Activated CD4-positive, alpha-beta T cell treated with anti-CD3 and anti-CD28 coated beads for 24 hours (primary cell): ENCODE results near the gene NUDT14.

Experiments
- DNase-seq, 2 donors: peaks; one replicate each; pipeline ENCODE4 v3.0.0-alpha.2; 2020; ENCODE audit warnings: low read depth in 2 of 2

The NUDT14 gene

GRCh38 chr14:105176513-105176912 lies 4.6 kb downstream of the NUDT14 start:
- no peak for DNase-seq

- no peak for DNase-seq
Measured at GRCh38 chr14:105173901-105174894, 6.9 kb downstream of the NUDT14 start.

- DNase-seq = no peak
Measured at GRCh38 chr14:105173145-105173544, 8.0 kb downstream of the NUDT14 start.

DNA sequence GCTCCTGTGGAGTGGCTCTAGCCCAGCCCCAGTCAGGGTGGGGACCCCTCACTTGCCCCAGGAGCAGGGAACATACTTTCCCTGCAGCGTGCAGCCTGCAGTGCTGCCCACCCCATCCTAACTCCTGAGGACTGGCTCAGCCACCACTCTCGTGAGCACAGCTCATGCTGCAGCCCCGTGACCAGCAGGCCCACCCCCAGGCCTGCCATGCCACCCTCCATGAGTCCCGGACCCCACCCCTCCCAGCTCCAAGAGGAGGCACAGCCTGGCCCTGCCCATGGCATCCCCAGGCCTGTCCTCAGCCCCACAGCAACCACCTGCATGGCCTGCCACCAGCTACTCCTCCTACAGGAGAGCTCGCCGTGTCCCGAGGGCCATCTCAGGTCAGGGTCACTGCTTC lies 8.6 kb downstream of the NUDT14 start:
- DNase-seq = no peak

DNA sequence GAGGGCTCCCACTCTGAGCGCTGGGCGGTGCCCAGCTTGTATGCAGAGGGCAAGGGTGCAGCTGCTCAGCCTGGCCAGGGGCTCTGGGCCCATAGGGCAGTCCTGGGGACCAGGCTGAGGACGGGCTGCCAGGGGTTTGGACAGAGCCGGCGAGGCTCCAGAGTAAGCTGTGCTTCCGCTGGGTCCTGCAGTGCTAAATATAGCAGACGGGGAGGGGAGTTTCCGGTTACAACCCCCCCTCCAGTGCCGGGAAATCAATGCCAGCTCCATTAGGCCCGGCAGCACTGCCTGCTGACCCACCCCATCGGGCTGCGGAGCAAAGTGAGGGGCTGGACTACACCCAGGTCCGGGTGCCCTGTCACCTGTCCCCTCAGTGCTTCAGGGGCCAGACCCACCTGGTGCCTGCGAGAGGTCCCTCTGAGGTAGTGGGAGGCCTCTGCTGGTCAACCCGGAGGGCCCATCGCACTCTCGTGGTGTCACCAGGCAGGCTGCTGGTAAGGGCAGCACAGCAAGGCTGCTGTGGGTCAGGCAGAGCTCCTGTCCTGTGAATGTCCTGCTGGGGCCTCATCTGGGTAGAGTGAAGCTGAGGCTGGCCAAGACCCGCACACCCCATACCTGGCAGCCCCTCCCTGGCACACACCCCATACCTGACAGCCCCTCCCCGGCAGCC lies 10.0 kb downstream of the NUDT14 start:
- no peak for DNase-seq

DNA sequence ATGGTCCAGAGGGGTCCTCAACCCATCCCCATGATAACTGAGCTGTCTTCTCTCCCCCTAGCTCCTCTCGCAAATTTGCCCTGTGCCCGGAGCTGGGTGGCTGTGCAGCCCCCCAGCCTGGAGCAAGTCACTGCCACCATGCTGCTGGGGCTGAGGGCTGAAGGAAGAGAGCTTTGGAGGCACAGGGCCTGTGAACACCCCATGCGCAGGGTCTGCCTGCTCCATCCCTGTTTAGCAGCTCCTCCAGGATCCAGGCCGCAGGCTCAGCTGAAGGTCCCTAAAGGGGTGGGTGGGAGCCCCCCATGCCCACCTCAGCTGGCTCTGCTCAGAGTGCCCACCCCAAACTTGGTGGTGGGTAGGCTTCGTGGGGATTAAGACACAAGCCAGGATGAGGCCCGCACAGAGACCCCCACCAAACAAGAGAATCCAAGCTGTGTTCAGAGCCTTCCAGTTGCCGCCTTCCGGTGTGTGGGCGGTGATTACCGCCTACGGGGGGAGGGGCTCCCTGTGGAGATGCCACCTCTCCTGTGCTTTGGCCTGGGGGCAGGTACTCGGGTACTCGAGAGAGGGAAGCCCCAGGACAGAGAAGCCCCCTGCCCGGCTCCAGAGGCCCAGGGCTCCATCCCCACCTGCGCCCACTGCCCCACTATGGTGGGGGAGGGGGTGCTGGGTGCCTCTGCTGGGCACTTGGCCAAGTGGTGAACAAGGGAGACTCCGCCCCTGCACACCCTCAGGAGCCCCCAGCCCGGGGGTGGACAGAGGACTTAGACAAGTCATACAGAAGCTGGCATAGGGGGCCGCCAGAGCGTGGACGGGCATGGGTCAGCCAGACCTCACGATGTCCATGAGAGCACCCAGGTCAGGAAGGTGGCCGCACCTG lies 11.1 kb downstream of the NUDT14 start:
- no peak for DNase-seq

GRCh38 chr14:105168979-105169507 lies 12.1 kb downstream of the NUDT14 start:
- peak in 1 of 2 donors; percentile 19 for DNase-seq

- DNase-seq = peak; percentile 23 to 46
Measured at GRCh38 chr14:105168496-105168978, 12.6 kb downstream of the NUDT14 start, which contains the start of gene JAG2. Gene JAG2, minus strand, starts transcription at chr14:105168776. Its CDS starts 356 bp downstream, at chr14:105168420.

- no peak for DNase-seq
Measured at GRCh38 chr14:105168093-105168420, 13.1 kb downstream of the NUDT14 start.

GRCh38 chr14:105167303-105168092 lies 13.6 kb downstream of the NUDT14 start:
- no peak for DNase-seq

- no peak for DNase-seq
Measured at GRCh38 chr14:105166571-105167302, 14.4 kb downstream of the NUDT14 start.

GRCh38 chr14:105165761-105166485 lies 15.2 kb downstream of the NUDT14 start:
- no peak for DNase-seq

DNA sequence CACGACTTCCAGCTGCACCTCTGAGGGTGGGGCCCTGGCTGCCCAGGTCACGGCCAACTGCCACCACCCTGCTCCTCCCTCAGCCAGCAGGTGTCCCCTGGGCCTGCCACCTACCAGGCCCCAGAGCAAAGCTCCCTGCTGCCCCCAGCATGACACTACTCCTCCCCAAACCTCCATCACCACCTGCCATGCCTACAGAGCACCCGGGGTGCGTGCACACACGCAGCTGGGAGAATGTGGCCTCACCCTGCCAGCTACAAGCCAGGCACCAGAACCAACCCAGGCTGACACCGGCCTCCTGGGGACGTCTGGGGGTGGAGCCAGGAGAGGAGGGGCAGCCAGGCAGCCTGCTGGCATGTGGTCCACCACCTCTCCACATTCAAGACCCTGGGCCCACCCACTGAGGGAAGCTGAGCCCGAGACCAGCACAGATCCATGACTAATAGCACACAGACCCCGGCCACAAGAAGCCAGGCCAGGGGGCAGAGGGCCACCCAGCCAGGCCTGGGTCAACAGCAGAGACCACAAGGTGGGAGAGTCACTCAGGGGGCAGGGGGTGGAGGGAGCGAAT lies 15.9 kb downstream of the NUDT14 start:
- DNase-seq = no peak

- no peak for DNase-seq
Measured at GRCh38 chr14:105163040-105163742, 17.9 kb downstream of the NUDT14 start.

- DNase-seq = no peak
Measured at GRCh38 chr14:105162669-105162979, 18.5 kb downstream of the NUDT14 start.

DNA sequence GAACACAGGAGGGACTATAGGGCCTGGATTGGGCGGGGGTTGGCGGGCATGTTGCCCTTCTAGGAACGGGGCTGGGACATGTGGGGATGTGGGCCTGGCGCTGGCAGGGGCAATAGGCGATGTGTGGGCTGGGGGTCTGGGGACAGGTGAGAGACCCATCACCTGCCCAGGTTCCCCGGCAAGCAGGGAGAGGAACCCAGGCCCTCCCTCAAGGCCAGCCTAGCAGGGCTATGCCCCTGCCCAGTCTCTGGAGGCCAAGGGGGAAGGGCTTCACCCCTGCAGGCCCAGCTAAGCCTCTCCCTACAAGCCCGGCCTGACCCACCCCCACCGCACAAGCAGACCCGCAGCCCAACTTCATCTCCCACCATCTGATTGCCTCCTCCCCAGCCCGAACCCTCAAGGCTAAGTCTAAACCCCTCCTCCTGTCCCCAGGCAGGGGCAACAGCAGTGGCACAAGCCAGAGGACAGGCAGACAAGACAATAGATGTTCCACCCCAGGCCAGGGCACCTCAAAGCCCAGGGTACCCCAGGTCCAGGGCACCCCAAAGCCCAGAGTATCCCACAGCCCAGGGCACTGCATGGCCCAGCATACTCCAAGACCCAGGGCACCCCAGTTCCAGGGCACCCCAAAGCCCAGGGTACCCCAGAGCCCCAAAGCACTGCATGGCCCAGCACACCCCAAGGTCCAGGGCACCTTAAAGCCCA lies 19.0 kb downstream of the NUDT14 start:
- DNase-seq = no peak

DNA sequence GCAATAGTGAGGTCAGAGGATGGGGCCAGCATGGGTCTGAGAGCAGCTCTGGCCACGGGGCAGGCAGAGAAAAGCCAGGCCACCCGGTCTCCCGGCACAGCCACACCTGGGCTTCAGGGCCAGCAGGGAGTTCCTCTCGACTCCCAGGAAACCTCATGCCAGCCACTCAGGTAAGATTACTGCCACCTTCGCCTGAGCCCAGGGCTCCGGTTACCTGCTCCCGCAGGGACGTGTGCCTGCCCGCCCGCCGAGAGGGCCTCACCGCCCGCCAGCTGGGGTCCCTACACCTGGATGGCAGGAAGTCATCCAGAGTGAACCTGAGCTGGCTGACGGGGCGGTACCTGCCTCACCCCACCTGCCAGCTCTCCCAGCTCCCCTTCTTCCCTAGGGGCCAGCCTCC lies 19.8 kb downstream of the NUDT14 start:
- no peak for DNase-seq

DNA sequence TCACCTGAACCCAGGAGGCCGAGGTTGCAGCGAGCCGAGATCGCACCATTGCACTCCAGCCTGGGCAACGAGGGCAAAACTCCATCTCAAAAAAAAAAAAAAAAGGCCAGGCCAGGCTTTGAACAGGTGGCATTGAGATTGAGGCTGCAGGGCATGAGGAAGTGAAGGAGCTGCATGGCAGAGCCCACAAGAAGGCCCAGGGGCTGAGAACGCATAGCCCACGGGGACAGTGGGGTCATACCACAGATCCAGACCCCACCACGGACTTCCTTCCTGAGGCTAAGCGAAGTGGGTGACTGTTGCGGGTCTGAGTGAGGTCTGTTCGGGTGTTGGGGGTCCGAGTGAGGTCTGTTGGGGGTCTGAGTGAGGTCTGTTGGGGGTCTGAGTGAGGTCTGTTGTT lies 20.3 kb downstream of the NUDT14 start:
- DNase-seq = no peak
